ENCODE data around the gene SHH.

SHH gene

GRCh38 chr7:155808549-155809331, 3.5 kb downstream of the SHH start:
- no peak for TF ChIP-seq PAX5 (IDR thresholded peaks at IDR 0.05; ENCODE audit: insufficient read depth, low read length, severe bottlenecking)
- TF ChIP-seq POLR2AphosphoS5 (IDR thresholded peaks at IDR 0.05; ENCODE audit: low read depth, low read length) = no peak
- TF ChIP-seq SPI1 (IDR thresholded peaks at IDR 0.05; ENCODE audit: low read depth, low read length) = no peak
- no peak for TF ChIP-seq TAF1 (IDR thresholded peaks at IDR 0.05; ENCODE audit: low read depth, low read length)
- TF ChIP-seq POLR2A (IDR thresholded peaks at IDR 0.05; ENCODE audit: low read depth, low read length) = no peak
- no peak for TF ChIP-seq POU2F2 (IDR thresholded peaks at IDR 0.05; ENCODE audit: low read depth, low read length)
- no peak for DNase-seq (ENCODE audit: insufficient read length, low spot score)
- FAIRE-seq = no peak

GRCh38 chr7:155807789-155808548, 4.3 kb downstream of the SHH start:
- DNase-seq (ENCODE audit: insufficient read length, low spot score) (no peak), FAIRE-seq (no peak)

GRCh38 chr7:155807065-155807671, 5.1 kb downstream of the SHH start:
- no peak for TF ChIP-seq PAX5 (IDR thresholded peaks at IDR 0.05; ENCODE audit: insufficient read depth, low read length, severe bottlenecking)
- no peak for TF ChIP-seq POLR2AphosphoS5 (IDR thresholded peaks at IDR 0.05; ENCODE audit: low read depth, low read length)
- TF ChIP-seq POLR2A (IDR thresholded peaks at IDR 0.05; ENCODE audit: low read depth, low read length) = no peak
- no peak for TF ChIP-seq POU2F2 (IDR thresholded peaks at IDR 0.05; ENCODE audit: low read depth, low read length)
- FAIRE-seq (no peak), DNase-seq (ENCODE audit: insufficient read length, low spot score) (no peak)

More at GRCh38 chr7:155807789-155808548, 4.3 kb downstream of the SHH start:
- no peak for TF ChIP-seq PAX5 (IDR thresholded peaks at IDR 0.05; ENCODE audit: insufficient read depth, low read length, severe bottlenecking)
- TF ChIP-seq POU2F2 (IDR thresholded peaks at IDR 0.05; ENCODE audit: low read depth, low read length) = no peak
- TF ChIP-seq POLR2A (IDR thresholded peaks at IDR 0.05; ENCODE audit: low read depth, low read length) = no peak
- TF ChIP-seq TAF1 (IDR thresholded peaks at IDR 0.05; ENCODE audit: low read depth, low read length) = no peak
- TF ChIP-seq SPI1 (IDR thresholded peaks at IDR 0.05; ENCODE audit: low read depth, low read length) = no peak
- TF ChIP-seq POLR2AphosphoS5 (IDR thresholded peaks at IDR 0.05; ENCODE audit: low read depth, low read length) = no peak

GRCh38 chr7:155806096-155806871, 6.0 kb downstream of the SHH start:
- FAIRE-seq = no peak
- TF ChIP-seq TAF1 (IDR thresholded peaks at IDR 0.05; ENCODE audit: low read depth, low read length) (no peak), POU2F2 (IDR thresholded peaks at IDR 0.05; ENCODE audit: low read depth, low read length) (no peak), POLR2AphosphoS5 (IDR thresholded peaks at IDR 0.05; ENCODE audit: low read depth, low read length) (no peak), SPI1 (IDR thresholded peaks at IDR 0.05; ENCODE audit: low read depth, low read length) (no peak), POLR2A (IDR thresholded peaks at IDR 0.05; ENCODE audit: low read depth, low read length) (no peak), PAX5 (IDR thresholded peaks at IDR 0.05; ENCODE audit: insufficient read depth, low read length, severe bottlenecking) (no peak)
- DNase-seq (ENCODE audit: insufficient read length, low spot score) = no peak

GRCh38 chr7:155805826-155806095, 6.5 kb downstream of the SHH start:
- FAIRE-seq (no peak), DNase-seq (ENCODE audit: insufficient read length, low spot score) (no peak)
- TF ChIP-seq POLR2A (IDR thresholded peaks at IDR 0.05; ENCODE audit: low read depth, low read length) (no peak), TAF1 (IDR thresholded peaks at IDR 0.05; ENCODE audit: low read depth, low read length) (no peak), POLR2AphosphoS5 (IDR thresholded peaks at IDR 0.05; ENCODE audit: low read depth, low read length) (no peak), SPI1 (IDR thresholded peaks at IDR 0.05; ENCODE audit: low read depth, low read length) (no peak), POU2F2 (IDR thresholded peaks at IDR 0.05; ENCODE audit: low read depth, low read length) (no peak), PAX5 (IDR thresholded peaks at IDR 0.05; ENCODE audit: insufficient read depth, low read length, severe bottlenecking) (no peak)

- peak; percentile 76 for FAIRE-seq
- DNase-seq (ENCODE audit: insufficient read length, low spot score) = peak; percentile 87
These were observed 7.1 kb downstream of the SHH start for GRCh38 chr7:155804897-155805825.

GRCh38 chr7:155804431-155804831, 7.8 kb downstream of the SHH start:
- FAIRE-seq (no peak), DNase-seq (ENCODE audit: insufficient read length, low spot score) (no peak)
- TF ChIP-seq TAF1 (IDR thresholded peaks at IDR 0.05; ENCODE audit: low read depth, low read length) = no peak
- no peak for TF ChIP-seq PAX5 (IDR thresholded peaks at IDR 0.05; ENCODE audit: insufficient read depth, low read length, severe bottlenecking)
- TF ChIP-seq POLR2AphosphoS5 (IDR thresholded peaks at IDR 0.05; ENCODE audit: low read depth, low read length) = no peak
- TF ChIP-seq POLR2A (IDR thresholded peaks at IDR 0.05; ENCODE audit: low read depth, low read length) = no peak

More at GRCh38 chr7:155804897-155805825, 7.1 kb downstream of the SHH start:
- TF ChIP-seq PAX5 (IDR thresholded peaks at IDR 0.05; ENCODE audit: insufficient read depth, low read length, severe bottlenecking) (no peak), POLR2AphosphoS5 (IDR thresholded peaks at IDR 0.05; ENCODE audit: low read depth, low read length) (no peak), POU2F2 (IDR thresholded peaks at IDR 0.05; ENCODE audit: low read depth, low read length) (no peak)

All from GM12891 (cell line).